Prostate gland (tissue), 2 donors: Measurements from ENCODE around the gene LFNG.

Source experiments
- POLR2A ChIP-seq: fragments of 450-650 bp; IDR thresholded peaks from one replicate; pipeline ENCODE4 v1.6.1; 2016; ENCODE audit warnings: antibody characterized with exemption, mild to moderate bottlenecking
- POLR2AphosphoS5 ChIP-seq: sonication (generic); formaldehyde crosslinking; IDR thresholded peaks from one replicate; pipeline ENCODE4 v1.6.1; 2017; ENCODE audit warnings: antibody characterized with exemption
- TF ChIP-seq, protein P1 (sequence below), 4 experiments: fragments of 200-600 bp in 2 of 4; fragments of 450-650 bp in 2 of 4; sonication (generic) in 2 of 4; IDR thresholded peaks; 1 replicate in 3 of 4; 2 replicates in 1 of 4; pipeline ENCODE4 v1.5.1; 2016 to 2019; ENCODE audit warnings: antibody characterized with exemption in 4 of 4, mild to moderate bottlenecking in 2 of 4, moderate library complexity in 2 of 4

DNA sequence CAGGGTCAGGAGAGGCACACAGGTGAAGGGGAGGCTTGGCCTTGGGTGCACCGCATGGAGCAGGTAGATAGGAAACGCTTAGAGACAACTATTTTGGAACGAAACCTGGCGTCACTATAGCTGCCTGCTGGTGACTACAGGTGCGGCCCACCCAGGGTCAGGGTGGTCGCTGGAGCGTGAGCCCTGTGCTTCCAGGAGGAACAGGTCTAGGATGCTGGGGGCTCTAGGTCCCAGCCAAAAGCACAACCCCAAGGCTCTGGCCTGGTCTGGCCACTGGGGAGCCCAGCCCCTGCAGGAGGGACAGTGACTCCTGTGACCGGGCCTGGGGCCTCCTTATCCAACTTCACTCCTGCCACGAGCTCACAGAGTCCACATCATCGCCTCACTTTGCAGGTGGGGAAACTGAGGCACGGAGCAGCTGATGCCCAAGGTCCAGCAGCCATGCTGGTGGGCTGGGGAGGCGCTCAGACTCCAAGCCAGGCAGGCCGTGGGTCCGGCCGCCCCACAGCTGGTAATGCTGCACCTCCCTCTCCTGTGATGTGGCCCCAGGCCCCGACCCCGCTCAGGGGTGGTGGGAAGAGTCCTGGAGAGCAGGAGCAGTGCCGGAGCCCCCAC, 9.0 kb downstream of the LFNG start:
- TF ChIP-seq, protein P1, sequence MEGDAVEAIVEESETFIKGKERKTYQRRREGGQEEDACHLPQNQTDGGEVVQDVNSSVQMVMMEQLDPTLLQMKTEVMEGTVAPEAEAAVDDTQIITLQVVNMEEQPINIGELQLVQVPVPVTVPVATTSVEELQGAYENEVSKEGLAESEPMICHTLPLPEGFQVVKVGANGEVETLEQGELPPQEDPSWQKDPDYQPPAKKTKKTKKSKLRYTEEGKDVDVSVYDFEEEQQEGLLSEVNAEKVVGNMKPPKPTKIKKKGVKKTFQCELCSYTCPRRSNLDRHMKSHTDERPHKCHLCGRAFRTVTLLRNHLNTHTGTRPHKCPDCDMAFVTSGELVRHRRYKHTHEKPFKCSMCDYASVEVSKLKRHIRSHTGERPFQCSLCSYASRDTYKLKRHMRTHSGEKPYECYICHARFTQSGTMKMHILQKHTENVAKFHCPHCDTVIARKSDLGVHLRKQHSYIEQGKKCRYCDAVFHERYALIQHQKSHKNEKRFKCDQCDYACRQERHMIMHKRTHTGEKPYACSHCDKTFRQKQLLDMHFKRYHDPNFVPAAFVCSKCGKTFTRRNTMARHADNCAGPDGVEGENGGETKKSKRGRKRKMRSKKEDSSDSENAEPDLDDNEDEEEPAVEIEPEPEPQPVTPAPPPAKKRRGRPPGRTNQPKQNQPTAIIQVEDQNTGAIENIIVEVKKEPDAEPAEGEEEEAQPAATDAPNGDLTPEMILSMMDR (IDR thresholded peaks at IDR 0.05), result no peak
- no peak for TF ChIP-seq POLR2A
- TF ChIP-seq POLR2AphosphoS5, result no peak
